ENCODE data around the gene GLIS1.

The GLIS1 gene

GRCh38 chr1:53645690-53646078 lies 93.3 kb downstream of the GLIS1 start:
- Histone ChIP-seq H3K4me3 (ENCODE audit: low read length) (no peak overlapping the region), H3K27ac (ENCODE audit: low read depth, low read length) (no peak overlapping the region), H4K20me1 (ENCODE audit: control insufficient read depth, insufficient read depth, low read depth, low read length) (no peaks in the 10 kb centered on the region), H3K36me3 (ENCODE audit: control insufficient read depth, low read length) (no peaks in the 10 kb centered on the region), H3K27me3 (ENCODE audit: control insufficient read depth, low read length) (no peaks in the 10 kb centered on the region), H3K4me1 (ENCODE audit: control insufficient read depth, low read length) (no peaks in the 10 kb centered on the region), H3K4me2 (ENCODE audit: low read length) (no peak overlapping the region), H3K9me3 (ENCODE audit: control insufficient read depth, insufficient read depth, low read length) (no peaks in the 10 kb centered on the region), H3K9me2 (replicated peaks; ENCODE audit: control insufficient read depth, low read length) (no peaks in the 10 kb centered on the region), H3F3A (ENCODE audit: control insufficient read depth, insufficient read depth) (no peaks in the 10 kb centered on the region), H3K79me2 (ENCODE audit: control insufficient read depth, low read length) (no peaks in the 10 kb centered on the region)
- TF ChIP-seq EZH2phosphoT487 (IDR thresholded peaks at IDR 0.05; ENCODE audit: borderline replicate concordance, low read length) (no peak), CTCF (IDR thresholded peaks at IDR 0.05; ENCODE audit: low read depth, low read length, poor library complexity, severe bottlenecking) (no peak)

GRCh38 chr1:53644909-53645689 lies 93.9 kb downstream of the GLIS1 start:
- no peaks in the 10 kb centered on the region for H3K9me2 ChIP-seq (replicated peaks; ENCODE audit: control insufficient read depth, low read length)
- no peaks in the 10 kb centered on the region for H3F3A ChIP-seq (ENCODE audit: control insufficient read depth, insufficient read depth)
- H3K4me3 ChIP-seq (ENCODE audit: low read length): no peak overlapping the region
- TF ChIP-seq EZH2phosphoT487 (IDR thresholded peaks at IDR 0.05; ENCODE audit: borderline replicate concordance, low read length) (no peak), CTCF (IDR thresholded peaks at IDR 0.05; ENCODE audit: low read depth, low read length, poor library complexity, severe bottlenecking) (no peak)
- no peaks in the 10 kb centered on the region for H3K36me3 ChIP-seq (ENCODE audit: control insufficient read depth, low read length)
- H3K9me3 ChIP-seq (ENCODE audit: control insufficient read depth, insufficient read depth, low read length): no peaks in the 10 kb centered on the region
- H3K79me2 ChIP-seq (ENCODE audit: control insufficient read depth, low read length): no peaks in the 10 kb centered on the region
- H4K20me1 ChIP-seq (ENCODE audit: control insufficient read depth, insufficient read depth, low read depth, low read length): no peaks in the 10 kb centered on the region
- no peaks in the 10 kb centered on the region for H3K4me1 ChIP-seq (ENCODE audit: control insufficient read depth, low read length)
- H3K27me3 ChIP-seq (ENCODE audit: control insufficient read depth, low read length): no peaks in the 10 kb centered on the region
- no peak overlapping the region for H3K4me2 ChIP-seq (ENCODE audit: low read length)
- H3K27ac ChIP-seq (ENCODE audit: low read depth, low read length): no peak overlapping the region

GRCh38 chr1:53644496-53644895 lies 94.5 kb downstream of the GLIS1 start:
- H3K4me2 ChIP-seq (ENCODE audit: low read length): no peak overlapping the region
- H3K79me2 ChIP-seq (ENCODE audit: control insufficient read depth, low read length): no peaks in the 10 kb centered on the region
- H3F3A ChIP-seq (ENCODE audit: control insufficient read depth, insufficient read depth): no peaks in the 10 kb centered on the region
- no peak for TF ChIP-seq EZH2phosphoT487 (IDR thresholded peaks at IDR 0.05; ENCODE audit: borderline replicate concordance, low read length)
- no peak for TF ChIP-seq CTCF (IDR thresholded peaks at IDR 0.05; ENCODE audit: low read depth, low read length, poor library complexity, severe bottlenecking)
- no peak overlapping the region for H3K27ac ChIP-seq (ENCODE audit: low read depth, low read length)
- no peaks in the 10 kb centered on the region for H3K27me3 ChIP-seq (ENCODE audit: control insufficient read depth, low read length)
- no peaks in the 10 kb centered on the region for H3K4me1 ChIP-seq (ENCODE audit: control insufficient read depth, low read length)
- no peaks in the 10 kb centered on the region for H3K9me3 ChIP-seq (ENCODE audit: control insufficient read depth, insufficient read depth, low read length)
- no peaks in the 10 kb centered on the region for H3K36me3 ChIP-seq (ENCODE audit: control insufficient read depth, low read length)
- no peaks in the 10 kb centered on the region for H4K20me1 ChIP-seq (ENCODE audit: control insufficient read depth, insufficient read depth, low read depth, low read length)
- H3K9me2 ChIP-seq (replicated peaks; ENCODE audit: control insufficient read depth, low read length): no peaks in the 10 kb centered on the region
- H3K4me3 ChIP-seq (ENCODE audit: low read length): no peak overlapping the region

Data from DOHH2 (cell line).